OCI-LY7 (cell line): ENCODE data around the gene PLAAT3. TPM values are rescaled to one million over a fixed set of nuclear protein-coding genes. Genes with fewer than 3 reads are reported as not detected.

Source experiments
- BruUV-seq: library from RNA; stranded (reverse); fragments of 400-500 nt; replicated peaks from 2 replicates; lab custom pipeline; 2021; lab: Mats Ljungman, UMichigan
- CTCF ChIA-PET: fragments of 300-600 bp; sonication (Branson Sonifier 250); formaldehyde crosslinking; loops from one replicate; lab custom pipeline; 2022; ENCODE audit warnings: antibody characterized with exemption; ENCODE audit not compliant: unreplicated experiment; lab: Charles Lee
- POLR2A ChIA-PET: fragments of 300-600 bp; sonication (Branson Sonifier 250); formaldehyde crosslinking; loops from one replicate; lab custom pipeline; 2022; ENCODE audit warnings: antibody characterized with exemption; lab: Charles Lee
- DNase-seq: peaks from one replicate; pipeline ENCODE4 v3.0.0-alpha.2; 2015; ENCODE audit warnings: low spot score
- H2AFZ ChIP-seq: fragments of 200-600 bp; sonication (generic), shearing (Covaris generic); 2 replicates; pipeline ENCODE4 v1.6.1; 2014; ENCODE audit warnings: mild to moderate bottlenecking, antibody characterized with exemption, low read length, moderate library complexity
- H3K27ac ChIP-seq: fragments of 200-600 bp; sonication (generic); 2 replicates; pipeline ENCODE4 v1.5.1; 2014; ENCODE audit warnings: mixed run types, low read depth, mild to moderate bottlenecking, moderate library complexity, low read length, inconsistent platforms; ENCODE audit not compliant: poor library complexity, severe bottlenecking
- H3K36me3 ChIP-seq: fragments of 200-600 bp; sonication (generic); 2 replicates; pipeline ENCODE4 v1.6.1; 2014; ENCODE audit warnings: mild to moderate bottlenecking, antibody characterized with exemption, low read length, moderate library complexity, mixed read lengths; ENCODE audit not compliant: insufficient read depth
- H3K4me1 ChIP-seq: fragments of 200-600 bp; sonication (generic); 2 replicates; pipeline ENCODE4 v1.5.1; 2014; ENCODE audit warnings: mild to moderate bottlenecking, low read length; ENCODE audit not compliant: insufficient read depth, poor library complexity, severe bottlenecking
- H3K4me2 ChIP-seq: fragments of 200-600 bp; sonication (generic); 2 replicates; pipeline ENCODE4 v1.6.1; 2014; ENCODE audit warnings: mild to moderate bottlenecking, low read length
- H3K4me3 ChIP-seq: fragments of 200-600 bp; sonication (generic); 2 replicates; pipeline ENCODE4 v1.5.1; 2014; ENCODE audit warnings: mild to moderate bottlenecking, low read depth, low read length; ENCODE audit not compliant: poor library complexity, severe bottlenecking
- H3K79me2 ChIP-seq: fragments of 200-600 bp; sonication (generic); 2 replicates; pipeline ENCODE4 v1.6.1; 2016; ENCODE audit warnings: low read depth, mild to moderate bottlenecking, low read length, moderate library complexity, mixed read lengths; ENCODE audit not compliant: insufficient read depth
- H3K9me2 ChIP-seq: fragments of 200-600 bp; sonication (generic); 2 replicates; pipeline ENCODE4 v1.6.1; 2016; ENCODE audit warnings: mild to moderate bottlenecking, low read length, mixed read lengths; ENCODE audit not compliant: insufficient read depth
- H3K9me3 ChIP-seq: fragments of 200-600 bp; sonication (generic); 2 replicates; pipeline ENCODE4 v1.6.1; 2014; ENCODE audit warnings: mild to moderate bottlenecking, mixed run types, low read length, mixed read lengths
- H4K20me1 ChIP-seq: fragments of 200-600 bp; sonication (generic); 2 replicates; pipeline ENCODE4 v1.6.1; 2014; ENCODE audit warnings: mild to moderate bottlenecking, antibody characterized with exemption, low read length, moderate library complexity, mixed read lengths; ENCODE audit not compliant: insufficient read depth
- EZH2phosphoT487 ChIP-seq: fragments of 200-600 bp; sonication (generic); IDR thresholded peaks from 2 replicates; pipeline ENCODE4 v1.6.1; 2018; ENCODE audit warnings: low read depth, borderline replicate concordance, mild to moderate bottlenecking, mixed run types, antibody characterized with exemption, low read length, moderate library complexity, mixed read lengths
- intact Hi-C: fragments of 100-400 bp; cut with micrococcal nuclease; formaldehyde crosslinking; loops from one replicate; pipeline ENCODE4 v1.10.0; 2022; ENCODE audit not compliant: unreplicated experiment
- total RNA-seq, 2 experiments: library from RNA; depleted of rRNA in 1 of 2; stranded (reverse); fragments of >200 nt in 1 of 2; shearing (Covaris generic) in 1 of 2; gene quantifications; 2 replicates each; pipeline ENCODE4 v1.2.3, GENCODE V29; 2014 to 2022
- TF ChIP-seq, protein P1 (sequence below): fragments of 200-600 bp; sonication (generic); conservative IDR thresholded peaks from 2 replicates; pipeline ENCODE4 v1.5.1; 2014; ENCODE audit warnings: mild to moderate bottlenecking, antibody characterized with exemption, low read length, moderate library complexity, mixed read lengths

Gene PLAAT3
- total RNA-seq, 2 experiments from 2014 or later, result 0.70 TPM; not detected in 1

DNA sequence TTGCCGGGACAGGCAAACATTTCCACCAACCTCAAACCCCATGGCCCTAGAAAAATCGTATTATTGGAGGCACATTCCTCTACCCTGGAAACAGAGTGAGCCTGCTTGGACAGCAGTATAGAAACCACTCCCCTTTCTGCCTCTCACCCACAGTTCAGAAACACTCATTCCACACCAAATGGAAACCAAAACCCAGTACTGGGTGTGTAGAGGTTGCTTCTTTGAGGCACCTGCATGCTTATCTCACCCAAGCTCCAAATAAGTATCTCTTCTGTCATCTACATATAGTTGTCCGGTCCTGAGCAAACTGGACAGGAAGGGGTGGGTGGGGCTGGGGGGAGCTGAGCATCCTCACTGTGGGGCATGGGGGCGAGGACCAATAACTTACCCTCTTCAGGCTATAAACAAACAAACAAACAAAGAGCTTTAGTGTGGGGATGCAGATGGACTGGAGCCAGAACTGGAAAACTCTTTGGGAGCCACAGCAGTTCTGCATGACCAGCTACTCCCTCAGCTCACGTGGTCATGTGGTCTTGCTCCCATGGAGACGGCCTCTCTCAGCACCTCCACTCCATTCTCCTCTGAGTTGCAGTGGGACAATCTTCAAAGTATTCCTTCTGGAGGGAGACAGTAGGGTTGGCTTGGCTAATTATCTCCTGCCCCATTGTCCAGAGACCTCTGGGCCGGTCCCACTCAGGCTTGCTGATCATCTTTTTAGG, 50.0 kb downstream of the PLAAT3 start:
- no peaks in the 10 kb centered on the region for H4K20me1 ChIP-seq
- TF ChIP-seq EZH2phosphoT487, result no peak
- TF ChIP-seq, protein P1, sequence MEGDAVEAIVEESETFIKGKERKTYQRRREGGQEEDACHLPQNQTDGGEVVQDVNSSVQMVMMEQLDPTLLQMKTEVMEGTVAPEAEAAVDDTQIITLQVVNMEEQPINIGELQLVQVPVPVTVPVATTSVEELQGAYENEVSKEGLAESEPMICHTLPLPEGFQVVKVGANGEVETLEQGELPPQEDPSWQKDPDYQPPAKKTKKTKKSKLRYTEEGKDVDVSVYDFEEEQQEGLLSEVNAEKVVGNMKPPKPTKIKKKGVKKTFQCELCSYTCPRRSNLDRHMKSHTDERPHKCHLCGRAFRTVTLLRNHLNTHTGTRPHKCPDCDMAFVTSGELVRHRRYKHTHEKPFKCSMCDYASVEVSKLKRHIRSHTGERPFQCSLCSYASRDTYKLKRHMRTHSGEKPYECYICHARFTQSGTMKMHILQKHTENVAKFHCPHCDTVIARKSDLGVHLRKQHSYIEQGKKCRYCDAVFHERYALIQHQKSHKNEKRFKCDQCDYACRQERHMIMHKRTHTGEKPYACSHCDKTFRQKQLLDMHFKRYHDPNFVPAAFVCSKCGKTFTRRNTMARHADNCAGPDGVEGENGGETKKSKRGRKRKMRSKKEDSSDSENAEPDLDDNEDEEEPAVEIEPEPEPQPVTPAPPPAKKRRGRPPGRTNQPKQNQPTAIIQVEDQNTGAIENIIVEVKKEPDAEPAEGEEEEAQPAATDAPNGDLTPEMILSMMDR, result no peak
- intact Hi-C loops, result no loop called here
- no peak for DNase-seq
- CTCF ChIA-PET, result no interaction called here
- no peak overlapping the region for H3K4me3 ChIP-seq
- H3K9me2 ChIP-seq, result no peaks in the 10 kb centered on the region
- no peaks in the 10 kb centered on the region for H3K9me3 ChIP-seq
- no peaks in the 10 kb centered on the region for H3K79me2 ChIP-seq
- no peak overlapping the region for H3K4me2 ChIP-seq
- no peak overlapping the region for H2AFZ ChIP-seq
- POLR2A ChIA-PET, result interaction anchor here (1.2 to 1.8 kb wide), 2 partner anchors 9 to 84 kb away, joined by 4 to 6 read pairs; no protein-coding TSS in a partner anchor
- H3K36me3 ChIP-seq, result no peaks in the 10 kb centered on the region
- no TSS peak for BruUV-seq
- peaks cover 43% of the 10 kb centered on the region for H3K4me1 ChIP-seq
- H3K27ac ChIP-seq, result no peak overlapping the region

DNA sequence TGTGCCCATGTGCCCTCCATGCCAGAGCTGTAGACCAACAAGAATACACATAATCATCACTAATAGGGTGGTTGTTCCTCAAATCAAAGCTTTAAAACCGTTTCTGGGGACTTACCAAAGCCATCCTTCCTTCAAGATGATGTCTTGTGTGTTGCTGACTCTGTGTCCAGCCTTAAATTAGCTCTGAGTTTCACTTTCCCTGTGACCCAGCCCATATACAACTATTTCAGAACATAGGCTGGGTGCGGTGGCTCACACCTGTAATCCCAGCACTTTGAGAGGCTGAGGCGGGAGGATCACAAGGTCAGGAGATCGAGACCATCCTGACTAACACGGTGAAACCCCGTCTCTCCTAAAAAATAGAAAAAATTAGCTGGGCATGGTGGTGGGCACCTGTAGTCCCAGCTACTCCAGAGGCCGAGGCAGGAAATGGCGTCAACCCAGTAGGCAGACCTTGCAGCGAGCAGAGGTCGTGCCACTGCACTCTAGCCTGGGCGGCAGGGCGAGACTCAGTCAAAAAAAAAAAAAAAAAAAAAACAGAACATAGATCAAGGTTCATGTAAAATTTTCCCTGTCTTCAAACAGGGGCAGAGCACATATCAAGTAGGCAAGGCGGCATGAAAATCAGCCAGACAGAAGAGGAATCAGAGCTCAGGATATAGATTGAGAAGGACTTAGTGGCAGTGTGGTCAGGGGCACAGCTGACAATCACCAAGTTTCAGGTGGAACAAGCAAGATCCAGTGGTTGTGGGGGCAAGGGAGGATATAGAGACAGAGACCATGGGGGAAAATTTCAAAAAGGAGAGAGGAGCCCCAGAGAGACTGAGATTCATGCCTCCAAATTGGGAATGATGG, 50.8 kb downstream of the PLAAT3 start, which contains the start of gene PLAAT2:
TSS of gene PLAAT2 (minus strand) at position 179 of the 855 bp plus-strand sequence. CDS start at position 124, 55 bp downstream.
- intact Hi-C loops, result no loop called here
- no TSS peak for BruUV-seq
- Histone ChIP-seq H4K20me1 (no peaks in the 10 kb centered on the region), H3K9me3 (no peaks in the 10 kb centered on the region), H3K79me2 (no peaks in the 10 kb centered on the region), H3K9me2 (no peaks in the 10 kb centered on the region), H3K4me1 (peaks cover 43% of the 10 kb centered on the region), H2AFZ (no peak within 1 kb of the TSS), H3K4me2 (no peak within 1 kb of the TSS), H3K36me3 (no peaks in the 10 kb centered on the region), H3K4me3 (no peak within 1 kb of the TSS), H3K27ac (no peak within 1 kb of the TSS)
- TF ChIP-seq, protein P1, result no peak
- no peak for TF ChIP-seq EZH2phosphoT487
- POLR2A ChIA-PET, result interaction anchor here (1.2 to 1.8 kb wide), 2 partner anchors 9 to 83 kb away, joined by 4 to 6 read pairs; no protein-coding TSS in a partner anchor
- CTCF ChIA-PET, result no interaction called here
- DNase-seq, result no peak
